ENCODE data around the gene KRTAP8-1. TPM values are rescaled to one million over a fixed set of nuclear protein-coding genes. Genes with fewer than 3 reads are reported as not detected.

Gene KRTAP8-1
- not detected for total RNA-seq (ENCODE audit: insufficient read depth, low replicate concordance)

DNA sequence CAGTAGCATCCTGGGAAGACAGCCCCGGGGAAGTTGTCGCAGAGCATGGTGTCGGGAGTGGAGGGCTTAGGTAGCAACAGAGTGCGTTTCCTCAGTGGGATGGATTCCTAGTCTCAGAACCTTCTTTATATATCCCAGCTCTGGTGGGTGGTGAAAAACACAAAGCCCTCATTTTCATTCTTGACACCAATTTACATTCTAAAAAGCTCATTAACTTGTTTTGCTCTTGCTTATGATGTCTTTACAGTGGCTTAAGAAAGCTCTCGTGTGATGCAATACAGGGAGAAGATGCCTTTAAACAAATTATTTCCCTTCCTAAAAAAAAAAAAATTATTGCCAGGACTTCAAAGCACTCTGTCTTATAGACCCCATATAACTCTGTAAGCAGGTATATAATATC lies at the start of gene KRTAP8-1:
Gene KRTAP8-1, minus strand, starts transcription at position 101 of the 400 bp plus-strand sequence. Its CDS starts 54 bp downstream, at position 47.
- DNase-seq (ENCODE audit: low spot score), result no peak

DNA sequence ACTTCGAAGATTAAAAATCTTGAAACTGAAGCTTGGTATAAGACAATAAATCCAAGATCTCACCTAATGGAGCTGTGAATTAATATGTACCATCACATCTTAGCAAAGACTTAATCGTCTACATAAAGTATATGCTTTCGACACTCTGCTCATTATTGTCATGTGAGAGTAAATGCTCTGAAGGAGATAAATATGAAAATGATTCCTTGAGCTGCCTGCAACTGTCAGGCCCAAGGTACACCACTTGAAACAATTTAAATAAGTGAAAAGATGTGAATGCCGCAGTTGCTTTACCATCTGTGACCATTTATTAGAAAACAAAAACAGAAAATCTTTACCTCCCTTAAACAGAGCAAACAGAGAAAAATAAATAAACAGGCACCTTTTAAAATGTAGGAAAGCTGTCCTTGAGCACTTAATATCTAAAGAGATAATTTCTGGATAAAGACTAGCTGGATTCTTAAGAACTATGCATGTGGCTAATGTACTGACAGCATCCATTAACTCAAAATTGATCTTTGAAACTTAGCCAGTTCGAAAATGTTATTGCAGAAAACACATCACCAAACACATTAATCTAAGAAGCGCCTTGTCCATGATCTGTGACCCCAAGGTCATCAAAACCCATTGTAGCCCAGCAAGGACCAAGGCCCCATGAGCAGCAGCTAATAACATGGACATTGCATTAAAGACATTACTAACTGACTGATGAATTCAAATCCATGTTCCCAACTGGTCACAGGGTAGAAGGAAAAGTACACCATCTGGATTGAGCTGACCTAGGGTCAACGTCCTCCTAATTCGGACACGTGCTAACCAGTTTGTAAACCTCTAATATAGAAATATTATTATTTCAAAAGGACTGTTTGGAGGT lies 34.8 kb upstream of the KRTAP8-1 start:
- no peak for DNase-seq (ENCODE audit: low spot score)

DNA sequence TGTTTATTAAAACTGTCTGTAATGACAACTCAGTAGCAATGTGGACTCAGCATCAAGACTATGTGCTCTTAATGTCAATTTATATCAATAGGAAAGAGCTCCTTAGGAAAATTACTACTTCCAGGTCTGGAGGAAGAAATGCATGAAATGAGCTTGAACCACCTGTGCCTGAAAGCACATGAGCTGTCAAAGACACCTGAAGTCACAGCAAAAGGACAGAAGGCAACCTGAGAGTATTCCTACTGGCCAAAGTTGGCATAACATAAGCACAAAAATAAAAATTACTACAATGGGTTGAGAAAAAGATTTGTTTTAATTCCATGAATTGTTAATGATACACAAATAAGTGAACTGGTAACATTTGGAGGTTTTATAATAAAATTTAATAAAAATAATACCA lies 29.9 kb upstream of the KRTAP8-1 start:
- no peak for DNase-seq (ENCODE audit: low spot score)

DNA sequence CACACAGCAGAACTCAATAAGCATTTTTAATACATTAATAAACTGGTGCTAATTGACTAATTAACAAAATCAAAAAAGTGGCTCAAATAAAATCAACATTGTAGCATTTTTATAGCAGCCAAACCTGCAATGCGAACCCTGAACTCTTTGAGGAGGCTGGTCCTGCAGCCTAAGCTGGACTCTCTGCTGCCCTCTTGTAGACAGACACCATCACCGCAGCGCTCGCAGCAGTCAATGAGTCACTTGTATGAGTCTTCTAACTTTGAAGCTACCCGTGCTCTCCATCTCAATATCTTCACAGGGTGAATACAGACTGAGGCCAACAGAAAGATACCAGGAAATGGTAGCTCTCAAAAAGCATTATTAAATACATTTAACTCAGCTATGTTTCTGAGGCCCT lies 26.2 kb upstream of the KRTAP8-1 start:
- peak; percentile 35 for DNase-seq (ENCODE audit: low spot score)

GRCh38 chr21:30838536-30838935 lies 25.5 kb upstream of the KRTAP8-1 start:
- DNase-seq (ENCODE audit: low spot score), result no peak

- DNase-seq (ENCODE audit: low spot score), result peak; percentile 6
Observed at GRCh38 chr21:30831194-30831765, 18.2 kb upstream of the KRTAP8-1 start.

GRCh38 chr21:30829659-30830058 lies 16.6 kb upstream of the KRTAP8-1 start, which contains the start of gene KRTAP7-1:
TSS of gene KRTAP7-1 (minus strand) at chr21:30829759. CDS start at chr21:30829698, 61 bp downstream.
- peak; percentile 12 for DNase-seq (ENCODE audit: low spot score)

DNA sequence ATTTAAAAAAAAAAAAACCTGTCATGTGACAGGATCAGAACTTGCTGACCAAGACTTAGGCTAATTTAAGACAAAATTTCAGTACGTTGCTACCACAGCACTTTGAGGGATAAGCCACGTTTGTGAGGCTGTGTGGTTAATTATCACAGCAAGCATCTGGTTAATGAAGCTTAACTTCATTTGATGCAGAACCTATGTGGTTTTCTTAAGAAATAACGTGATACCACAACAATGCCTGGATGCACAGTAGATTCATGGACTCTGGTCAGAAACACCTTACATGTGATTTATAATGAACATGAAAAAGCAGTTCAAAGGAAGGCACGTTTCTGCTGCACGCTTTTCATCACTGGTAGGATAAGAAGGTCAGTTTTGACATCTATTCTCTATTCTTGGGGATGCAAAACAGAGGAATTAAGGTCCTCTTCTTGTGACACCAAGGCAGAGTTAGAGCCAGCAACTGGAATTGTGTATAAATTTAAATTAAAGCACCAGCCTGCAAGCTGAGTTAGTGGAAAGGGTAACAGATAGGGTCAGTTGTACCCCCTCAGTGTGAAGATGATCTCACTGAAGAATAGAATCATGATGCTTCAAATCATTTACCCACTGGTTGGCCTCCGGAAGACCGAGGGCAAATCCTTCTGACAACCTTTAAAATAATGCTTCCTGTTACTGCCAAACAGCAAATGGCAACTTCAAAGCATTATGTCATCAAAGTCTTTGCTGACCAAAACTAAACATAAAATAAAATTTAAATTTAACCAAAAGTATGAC lies 6.0 kb upstream of the KRTAP8-1 start:
- no peak for DNase-seq (ENCODE audit: low spot score)

GRCh38 chr21:30800605-30801004 lies 12.5 kb downstream of the KRTAP8-1 start:
- DNase-seq (ENCODE audit: low spot score), result no peak

DNA sequence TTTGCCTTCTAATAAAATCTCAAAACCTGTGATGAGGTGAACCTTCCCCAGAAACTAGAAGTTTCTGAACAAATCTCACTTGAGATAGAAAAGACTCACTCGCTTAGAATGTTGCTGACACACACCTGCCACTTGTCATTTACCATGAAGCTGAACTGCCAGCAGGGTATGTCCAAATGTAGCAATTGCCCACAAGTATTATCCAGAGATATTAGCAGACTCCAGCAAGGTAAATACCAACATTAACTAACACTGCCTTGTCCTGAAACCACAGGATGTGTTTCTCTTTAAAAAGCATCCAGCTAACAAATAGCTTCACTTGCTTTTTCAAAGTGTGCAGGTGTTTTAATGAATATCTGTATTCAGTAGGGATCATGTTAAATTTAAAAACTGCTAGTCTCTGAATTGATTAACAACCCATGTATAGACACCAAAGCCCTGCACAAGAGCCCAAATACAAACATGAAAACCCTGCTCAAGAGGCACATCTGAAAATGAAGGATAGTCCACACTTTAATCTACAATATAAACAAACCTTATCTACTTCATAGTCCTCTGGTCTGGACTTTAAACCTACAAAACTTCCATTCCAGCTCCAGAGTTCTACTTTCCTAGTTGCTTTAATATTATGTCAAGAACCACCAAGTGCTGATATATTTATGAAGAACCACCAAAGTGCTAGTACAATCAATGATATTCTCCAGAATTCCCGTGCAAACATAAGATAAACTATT lies 19.3 kb downstream of the KRTAP8-1 start:
- no peak for DNase-seq (ENCODE audit: low spot score)

- no peak for DNase-seq (ENCODE audit: low spot score)
Observed at GRCh38 chr21:30779249-30779648, 33.8 kb downstream of the KRTAP8-1 start.

DNA sequence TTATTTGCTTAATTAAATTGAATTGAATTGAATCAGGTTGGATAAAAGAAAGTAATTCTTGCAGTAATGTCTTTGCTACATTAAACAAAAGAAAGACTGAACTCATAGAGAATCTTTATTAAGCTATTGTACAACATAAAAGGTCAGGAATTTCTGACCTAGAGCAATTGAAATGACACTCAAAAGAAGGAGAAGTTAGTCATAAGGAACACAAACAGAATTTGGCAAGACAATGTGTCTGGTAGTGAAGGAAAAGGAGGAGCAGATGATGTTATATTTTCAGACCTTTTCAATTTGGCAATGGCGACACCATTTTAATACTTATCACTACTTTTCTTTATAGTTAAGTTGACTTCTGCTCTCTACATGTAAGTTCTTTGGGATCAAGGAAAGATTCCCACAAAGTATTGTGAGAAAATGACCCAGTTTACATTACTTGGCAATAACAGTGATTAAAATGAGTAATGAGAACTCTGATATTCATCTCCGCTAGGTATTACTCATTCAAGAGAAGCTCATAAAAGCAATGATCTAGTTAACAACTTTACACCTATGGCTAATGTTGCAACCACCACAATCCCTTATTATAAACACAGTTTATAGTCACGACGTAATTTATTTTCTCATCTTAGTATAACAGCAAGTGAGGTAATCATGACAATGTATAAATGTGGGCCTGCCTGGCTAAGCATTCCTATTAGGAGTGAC lies 43.2 kb downstream of the KRTAP8-1 start:
- no peak for DNase-seq (ENCODE audit: low spot score)

Other genes with a start within 250 kb of the KRTAP8-1 start
- gene KRTAP22-2, start 222.9 kb downstream of the KRTAP8-1 start, total RNA-seq (ENCODE audit: insufficient read depth, low replicate concordance), result not detected
- not detected for gene KRTAP6-3, start 220.8 kb downstream of the KRTAP8-1 start, total RNA-seq (ENCODE audit: insufficient read depth, low replicate concordance)
- not detected for gene KRTAP6-2, start 214.4 kb downstream of the KRTAP8-1 start, total RNA-seq (ENCODE audit: insufficient read depth, low replicate concordance)
- not detected for gene KRTAP22-1, start 212.2 kb downstream of the KRTAP8-1 start, total RNA-seq (ENCODE audit: insufficient read depth, low replicate concordance)
- not detected for gene KRTAP6-1, start 199.3 kb downstream of the KRTAP8-1 start, total RNA-seq (ENCODE audit: insufficient read depth, low replicate concordance)
- 28.4 TPM for gene KRTAP20-1, start 196.8 kb downstream of the KRTAP8-1 start, total RNA-seq (ENCODE audit: insufficient read depth, low replicate concordance)
- gene KRTAP20-4, start 192.6 kb downstream of the KRTAP8-1 start, total RNA-seq (ENCODE audit: insufficient read depth, low replicate concordance), result not detected
- gene KRTAP20-2, start 178.1 kb downstream of the KRTAP8-1 start, total RNA-seq (ENCODE audit: insufficient read depth, low replicate concordance), result 3.9 TPM
- gene KRTAP20-3, start 170.4 kb downstream of the KRTAP8-1 start, total RNA-seq (ENCODE audit: insufficient read depth, low replicate concordance), result not detected
- gene KRTAP21-3, start 94.5 kb downstream of the KRTAP8-1 start, total RNA-seq (ENCODE audit: insufficient read depth, low replicate concordance), result not detected
- gene KRTAP21-2, start 66.0 kb downstream of the KRTAP8-1 start, total RNA-seq (ENCODE audit: insufficient read depth, low replicate concordance), result not detected
- gene KRTAP21-1, start 57.8 kb downstream of the KRTAP8-1 start, total RNA-seq (ENCODE audit: insufficient read depth, low replicate concordance), result not detected
- 10.1 TPM for gene KRTAP7-1, start 16.5 kb upstream of the KRTAP8-1 start, total RNA-seq (ENCODE audit: insufficient read depth, low replicate concordance)
- 2.4 TPM for gene KRTAP11-1, start 68.3 kb upstream of the KRTAP8-1 start, total RNA-seq (ENCODE audit: insufficient read depth, low replicate concordance)
- not detected for gene KRTAP19-8, start 225.2 kb upstream of the KRTAP8-1 start, total RNA-seq (ENCODE audit: insufficient read depth, low replicate concordance)

All from umbilical cord (tissue), 2 donors.